ENCODE measurements around the gene EPX.

EPX gene

GRCh38 chr17:58227733-58228132 is 35.2 kb downstream of the EPX start:
- DNase-seq (ENCODE audit: low spot score): no peak

GRCh38 chr17:58228679-58229078 is 36.2 kb downstream of the EPX start:
- DNase-seq (ENCODE audit: low spot score): no peak

- DNase-seq (ENCODE audit: low spot score): no peak
Observed at GRCh38 chr17:58229384-58229783, 36.9 kb downstream of the EPX start.

DNA sequence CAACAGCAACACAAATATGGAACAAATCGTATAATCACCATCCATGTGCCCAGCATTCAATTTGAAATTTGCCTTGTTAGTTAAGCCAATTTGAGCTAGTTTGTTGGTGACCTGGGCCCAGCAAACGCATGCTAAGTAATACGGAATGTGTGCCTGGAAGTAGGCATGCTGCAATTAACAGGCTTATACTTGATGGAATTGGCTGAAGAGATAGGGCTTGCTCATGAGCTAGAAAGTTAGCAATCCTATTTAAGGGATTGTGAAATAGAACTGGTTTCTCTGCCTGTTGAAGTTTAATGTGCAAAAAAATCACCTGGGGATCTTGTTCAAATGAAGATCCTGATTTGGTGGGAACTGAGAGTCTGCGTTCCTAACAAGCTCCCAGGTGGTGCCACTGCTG is 37.4 kb downstream of the EPX start:
- DNase-seq (ENCODE audit: low spot score): no peak

- no peak for DNase-seq (ENCODE audit: low spot score)
Observed at GRCh38 chr17:58231641-58232040, 39.1 kb downstream of the EPX start.

DNA sequence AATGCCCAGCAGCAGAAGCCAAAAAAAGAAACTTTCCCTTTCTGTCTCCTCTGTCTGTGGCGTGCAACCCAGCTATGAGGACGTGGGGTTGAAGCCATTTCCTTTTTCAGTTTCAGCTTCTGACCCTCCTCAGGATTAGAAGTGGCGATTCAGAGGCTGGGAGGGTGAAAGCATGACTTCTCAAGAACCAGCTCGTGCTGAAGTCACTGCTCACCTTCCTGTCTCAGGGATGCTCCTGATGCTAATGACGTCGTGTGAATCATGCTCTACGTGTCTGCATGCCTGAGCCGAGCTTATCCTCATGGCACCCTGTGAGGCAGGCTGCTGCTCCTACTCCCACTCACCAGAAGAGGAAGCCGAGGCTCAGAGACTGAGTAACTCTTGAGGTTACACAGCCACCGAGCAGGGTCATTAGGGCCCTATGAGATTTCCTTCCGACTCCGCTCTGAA is 40.2 kb downstream of the EPX start:
- no peak for DNase-seq (ENCODE audit: low spot score)

DNA sequence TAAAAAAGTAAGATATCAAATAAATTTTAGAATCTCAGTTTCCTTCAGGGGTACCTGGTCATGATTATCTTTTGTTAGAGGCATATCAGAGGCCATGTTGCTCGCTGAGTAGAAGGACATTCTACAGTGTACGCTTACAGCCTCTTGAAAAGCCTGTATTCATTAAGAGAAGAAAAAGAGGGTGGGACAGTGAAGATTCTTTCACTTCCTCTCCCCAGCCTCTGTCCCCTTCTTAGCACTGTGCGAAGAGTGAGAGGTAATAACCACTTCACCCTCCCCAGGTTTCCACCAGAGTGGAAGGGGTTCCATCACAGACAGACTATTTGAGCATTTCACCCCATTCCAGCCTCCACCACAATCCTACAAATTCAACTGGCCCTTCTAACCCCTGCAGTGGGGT is 41.0 kb downstream of the EPX start:
- DNase-seq (ENCODE audit: low spot score): no peak

GRCh38 chr17:58234512-58234911 is 42.0 kb downstream of the EPX start:
- no peak for DNase-seq (ENCODE audit: low spot score)

GRCh38 chr17:58235821-58236220 is 43.3 kb downstream of the EPX start:
- DNase-seq (ENCODE audit: low spot score): no peak

- no peak for DNase-seq (ENCODE audit: low spot score)
Observed at GRCh38 chr17:58236394-58236793, 43.9 kb downstream of the EPX start.

GRCh38 chr17:58238147-58238634 is 45.7 kb downstream of the EPX start, which contains the start of gene LPO:
TSS of gene LPO (plus strand) at chr17:58238584. CDS start at chr17:58242980, 4,396 bp downstream.
- no peak for DNase-seq (ENCODE audit: low spot score)

DNA sequence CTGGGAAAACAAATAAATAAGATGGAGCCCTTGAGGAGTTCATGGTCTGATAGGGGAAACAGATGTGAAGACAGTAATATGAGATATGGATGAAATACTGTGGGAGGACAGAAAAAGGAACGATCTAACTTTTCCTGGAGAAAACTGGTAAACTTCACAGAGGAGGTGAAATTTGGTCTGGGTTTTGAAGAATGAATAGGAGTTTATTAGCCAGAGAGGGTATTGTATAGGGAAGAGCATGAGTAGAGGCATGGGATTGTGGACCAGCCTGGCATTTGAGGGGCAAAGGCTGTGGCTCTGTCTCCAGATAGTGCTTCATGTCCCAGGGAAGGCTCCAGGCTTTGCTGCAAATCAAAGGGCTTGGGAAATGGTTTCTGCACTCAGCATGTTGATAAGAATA is 47.5 kb downstream of the EPX start:
- no peak for DNase-seq (ENCODE audit: low spot score)

DNA sequence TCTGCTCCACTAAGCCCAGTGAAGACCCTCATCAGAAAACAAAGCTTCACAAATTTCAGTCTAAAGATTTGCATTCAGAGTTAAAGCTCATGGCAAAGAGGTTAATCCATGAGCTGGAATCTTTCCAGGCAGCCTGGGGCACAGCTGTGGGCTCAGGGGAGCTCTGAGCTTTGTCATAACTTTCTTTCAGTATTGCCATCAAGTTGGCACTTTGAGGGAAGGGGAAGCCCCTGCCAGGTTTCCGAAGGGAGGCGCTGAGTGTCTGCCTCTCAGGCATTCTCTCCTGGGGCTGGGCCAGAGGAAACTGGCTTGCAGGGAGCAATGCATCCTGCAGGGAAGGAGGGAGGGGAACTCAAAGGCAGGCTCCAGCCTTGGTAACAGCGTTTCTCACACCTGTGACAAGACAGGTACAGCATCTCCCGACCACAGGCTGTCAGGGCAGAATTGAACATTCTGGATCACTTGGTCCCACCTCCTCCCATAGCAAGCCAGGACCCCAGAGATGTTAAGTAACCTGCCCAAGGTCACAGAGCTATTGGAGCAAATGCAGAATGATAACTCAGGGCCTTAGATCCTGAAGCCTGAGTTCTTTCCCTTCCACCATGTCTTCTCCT is 49.8 kb downstream of the EPX start:
- no peak for DNase-seq (ENCODE audit: low spot score)

DNA sequence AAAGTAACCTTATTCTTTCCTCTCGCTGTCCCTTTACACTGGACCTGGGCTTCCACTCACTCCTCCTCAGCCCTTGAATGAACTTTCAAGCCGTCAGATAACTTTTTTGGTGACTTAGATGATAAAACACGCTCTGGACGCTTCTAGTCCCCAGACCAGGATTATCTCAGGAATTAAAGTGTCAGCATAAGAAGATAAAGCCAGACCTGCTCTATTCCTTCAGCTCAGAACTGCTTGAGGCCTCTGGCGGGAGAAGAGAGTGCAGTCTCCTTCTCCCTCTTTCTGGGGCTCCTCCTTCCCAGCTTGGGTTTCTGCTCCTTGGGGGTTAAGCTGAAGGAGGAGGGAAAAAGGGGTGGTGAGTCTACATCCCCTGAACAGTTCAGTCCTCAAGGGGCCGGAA is 52.4 kb downstream of the EPX start:
- DNase-seq (ENCODE audit: low spot score): no peak

DNA sequence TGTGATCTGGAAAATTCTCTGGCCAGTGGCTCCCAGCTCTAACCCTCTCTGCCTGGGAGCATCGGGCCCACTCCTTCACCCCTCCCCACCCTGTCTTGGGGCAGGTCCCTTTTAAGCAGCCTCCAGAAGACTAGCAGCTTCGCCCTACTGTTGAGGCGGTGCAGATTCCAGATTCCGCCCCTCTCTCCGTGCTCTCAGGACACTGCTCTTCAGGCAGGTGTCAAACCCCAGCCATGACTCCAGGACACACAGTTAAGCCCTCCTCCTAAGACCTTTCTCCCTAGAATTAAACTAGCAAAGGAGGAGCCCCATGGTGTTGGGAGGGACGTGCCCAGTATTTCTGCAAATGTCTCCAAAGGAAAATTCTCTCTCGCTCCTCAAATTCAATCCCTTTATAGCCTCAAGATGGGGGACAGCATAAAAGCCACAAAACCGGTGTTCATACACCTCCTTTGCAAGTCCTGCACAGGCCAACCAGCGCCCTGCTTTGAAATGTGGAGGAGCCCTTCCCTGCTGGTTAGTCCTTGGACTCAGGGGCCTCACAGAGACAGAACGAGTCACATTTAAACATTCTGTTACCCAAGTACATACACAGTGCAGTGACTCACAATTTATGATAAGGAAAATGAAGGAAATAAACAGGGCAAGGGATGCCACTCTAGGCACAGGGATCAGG is 53.0 kb downstream of the EPX start:
- no peak for DNase-seq (ENCODE audit: low spot score)

DNA sequence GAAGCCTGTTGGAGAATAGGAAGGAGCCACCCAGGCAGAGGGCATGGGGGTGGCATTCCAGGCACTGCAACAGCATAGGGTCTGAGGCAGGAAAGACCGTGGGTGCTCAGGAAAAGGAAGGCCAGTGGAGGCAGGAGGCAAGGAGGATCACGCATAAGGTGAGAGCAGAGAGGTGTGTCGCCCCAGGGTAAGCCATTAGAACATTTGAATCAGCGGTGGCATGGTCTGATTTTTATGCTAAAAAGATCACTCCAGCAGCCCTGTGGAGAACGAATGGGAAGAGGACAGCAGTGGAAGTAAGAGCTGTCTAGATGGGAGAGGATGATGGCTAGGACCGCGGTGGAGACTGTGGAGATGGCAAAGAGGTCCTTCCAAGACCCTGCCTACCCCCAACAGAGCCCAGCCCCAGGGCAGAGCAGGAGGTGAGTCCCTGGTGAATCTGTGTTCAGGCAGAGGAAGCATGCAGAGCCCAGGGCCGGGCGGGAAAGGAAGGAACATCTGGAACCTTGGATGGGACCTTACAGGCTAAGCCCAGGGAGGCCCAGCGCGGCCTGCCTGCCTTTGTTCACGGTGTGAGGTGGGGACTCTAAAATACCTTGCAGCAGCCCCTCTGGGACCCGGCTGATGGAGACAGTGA is 53.7 kb downstream of the EPX start:
- no peak for DNase-seq (ENCODE audit: low spot score)

DNA sequence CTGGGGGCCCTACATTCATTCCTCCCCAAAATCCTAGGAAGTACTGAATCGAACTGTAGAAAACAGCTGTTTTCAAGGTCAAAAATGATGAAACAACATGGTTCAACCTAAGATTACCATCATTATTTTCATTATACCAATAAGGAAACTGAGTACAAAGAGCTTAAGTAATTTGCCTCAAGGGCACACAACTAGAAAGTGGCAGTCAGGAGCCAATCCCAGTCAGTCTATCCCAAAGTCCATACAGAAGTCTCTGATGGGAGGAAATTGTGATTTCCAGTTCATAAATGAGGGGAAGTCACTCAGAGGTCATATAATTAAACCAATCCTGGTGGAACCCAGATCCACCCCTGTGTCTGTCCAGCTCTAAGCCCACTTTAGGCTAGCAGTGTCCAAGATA is 54.3 kb downstream of the EPX start:
- DNase-seq (ENCODE audit: low spot score): no peak

DNA sequence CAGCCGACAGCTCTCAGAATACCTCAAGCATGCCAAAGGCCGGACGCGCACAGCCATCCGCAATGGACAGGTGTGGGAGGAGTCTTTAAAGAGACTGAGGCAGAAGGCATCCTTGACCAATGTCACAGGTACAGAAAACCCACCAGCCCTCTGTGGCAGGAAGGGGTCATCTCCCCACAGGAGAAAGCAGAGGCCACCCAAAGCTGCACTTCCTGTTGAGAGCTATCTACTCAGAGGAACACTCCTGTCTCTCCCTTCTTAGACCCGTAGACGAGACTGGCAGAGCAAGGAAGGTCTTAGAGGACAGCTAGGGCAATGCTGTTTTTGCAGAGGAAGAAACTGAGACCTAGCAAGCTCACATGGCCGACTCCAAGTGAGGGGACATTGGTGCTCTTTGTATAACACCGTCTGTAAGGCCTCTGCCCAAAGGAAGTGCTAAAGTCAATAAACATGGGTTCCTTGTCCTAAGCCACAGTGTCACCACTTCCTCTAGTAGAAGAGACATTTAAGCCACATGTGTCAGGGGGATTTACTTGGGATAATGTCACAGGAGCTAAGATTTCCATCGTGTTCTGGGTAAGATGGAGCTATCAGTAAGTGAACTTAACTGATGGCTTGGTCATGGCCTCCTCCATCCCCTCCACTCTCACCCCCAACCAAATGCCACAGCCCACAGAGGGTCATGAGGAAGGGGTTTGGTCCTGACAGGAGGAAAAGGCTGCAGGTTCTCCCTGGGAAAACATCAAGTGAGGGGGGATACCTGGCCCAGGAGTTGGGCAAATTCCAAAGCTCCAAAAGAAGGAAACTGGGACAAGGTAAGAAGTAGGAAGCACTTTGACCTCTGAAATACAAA is 55.2 kb downstream of the EPX start:
- DNase-seq (ENCODE audit: low spot score): no peak

- DNase-seq (ENCODE audit: low spot score): no peak
Observed at GRCh38 chr17:58248955-58249269, 56.4 kb downstream of the EPX start.

- peak; percentile 74 for DNase-seq (ENCODE audit: low spot score)
Observed at GRCh38 chr17:58249270-58250133, 57.0 kb downstream of the EPX start.

DNA sequence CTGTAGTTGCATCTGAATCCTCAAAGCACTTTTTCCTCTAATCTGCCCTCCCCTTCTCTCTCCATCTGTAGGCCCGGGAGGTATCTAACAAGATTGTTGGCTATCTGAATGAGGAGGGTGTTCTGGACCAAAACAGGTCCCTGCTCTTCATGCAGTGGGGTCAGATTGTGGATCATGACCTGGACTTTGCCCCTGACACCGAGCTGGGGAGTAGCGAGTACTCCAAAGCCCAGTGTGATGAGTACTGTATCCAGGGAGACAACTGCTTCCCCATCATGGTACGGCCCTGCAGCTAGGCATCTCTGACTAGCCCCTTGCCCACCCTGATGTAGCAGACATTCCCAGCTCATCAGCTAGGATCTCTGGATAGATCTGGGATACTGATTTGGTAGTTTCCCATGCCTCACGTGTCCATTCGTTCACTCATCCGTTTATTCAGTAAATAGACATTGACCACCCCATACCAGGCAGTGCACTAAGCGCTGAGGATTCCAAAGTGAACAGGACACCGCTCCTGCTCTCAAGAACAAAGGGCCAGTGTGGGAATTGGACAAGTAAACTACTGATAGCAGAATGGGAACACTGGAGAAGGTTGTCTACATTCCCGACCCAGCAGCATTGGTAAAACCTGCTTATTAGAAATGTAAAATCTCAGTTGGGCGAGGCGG is 58.0 kb downstream of the EPX start:
- DNase-seq (ENCODE audit: low spot score): no peak
